ENCODE measurements around the gene CTNNB1.
"Not testable (repeated sequence)": the region's sequence is repeated elsewhere in the genome, so short reads cannot be mapped to it uniquely, and the experiment has no call there.

CTNNB1 gene

DNA sequence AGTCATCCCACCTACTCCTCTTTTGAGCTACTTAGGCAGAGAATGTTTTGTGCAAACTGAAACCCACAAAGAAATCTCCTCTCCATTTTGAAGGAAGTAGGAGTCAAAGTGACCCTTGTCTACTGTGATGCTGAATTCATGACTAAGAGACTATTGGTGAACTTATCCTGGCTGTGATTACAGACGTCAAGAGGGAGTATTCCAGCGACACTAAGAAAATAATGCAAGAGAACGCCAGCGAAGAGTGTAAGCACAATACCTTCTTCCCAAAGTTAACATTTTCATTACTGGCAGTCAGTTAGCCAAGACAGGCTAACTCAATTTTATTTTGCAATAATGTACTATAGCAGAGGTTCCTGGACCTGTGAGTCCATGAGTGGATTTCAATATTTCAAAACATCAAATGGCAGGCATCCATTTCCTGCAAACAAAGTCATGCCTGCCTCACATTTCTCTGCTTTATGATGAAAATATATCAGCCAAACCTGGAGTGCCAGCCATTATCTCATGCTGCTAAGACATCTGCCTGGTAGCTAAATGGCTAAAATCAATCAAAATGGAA is 59.0 kb downstream of the CTNNB1 start:
- DNase-seq (ENCODE audit: low read depth) = no peak

DNA sequence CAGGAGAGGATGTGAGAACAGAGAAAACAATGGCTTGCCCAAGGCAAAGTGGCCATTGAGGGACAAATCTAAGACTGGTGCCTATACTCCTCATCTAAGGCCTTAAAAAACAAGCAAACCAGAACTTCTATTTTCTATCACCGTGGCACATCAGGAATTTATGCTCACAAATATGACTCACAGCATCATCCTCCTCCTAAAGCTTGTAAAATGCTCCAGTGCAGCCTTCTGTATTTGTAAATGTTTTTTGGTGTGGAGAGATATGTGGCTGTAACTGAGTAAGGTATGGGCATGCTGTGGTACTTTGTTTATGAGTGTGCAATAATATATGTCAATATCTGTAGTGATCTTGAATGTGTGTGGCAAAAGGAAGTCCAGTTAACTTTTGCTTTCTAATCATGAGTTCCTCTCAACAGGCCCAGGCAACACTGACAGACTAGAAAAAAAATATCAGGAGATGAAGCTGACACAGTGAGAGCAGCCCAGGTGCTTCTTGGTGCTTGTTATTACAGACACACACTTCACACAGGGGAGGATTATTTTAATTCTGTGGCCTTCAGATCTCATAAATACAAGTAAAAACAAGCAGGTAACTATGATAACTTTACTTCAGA is 60.3 kb downstream of the CTNNB1 start:
- DNase-seq (ENCODE audit: low read depth) = peak; percentile 37

DNA sequence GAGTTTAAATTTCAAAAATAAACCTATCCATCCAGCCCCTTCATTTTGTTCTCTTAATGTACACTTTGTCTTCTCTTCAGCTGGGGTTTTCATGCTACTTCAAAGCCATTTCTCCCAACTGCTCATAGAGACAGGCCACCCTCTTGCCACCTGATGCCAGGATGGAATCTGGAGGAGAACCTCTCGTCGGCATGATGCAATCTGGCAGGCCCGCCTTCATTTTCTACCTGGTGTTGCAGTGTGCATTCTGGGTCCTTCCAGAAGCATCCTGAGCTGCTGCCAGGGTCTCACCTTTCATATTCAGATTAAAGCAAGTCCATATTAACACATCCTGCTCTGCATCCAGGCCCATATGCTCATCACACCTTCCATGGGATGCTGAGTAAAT is 60.8 kb downstream of the CTNNB1 start:
- DNase-seq (ENCODE audit: low read depth) = no peak

DNA sequence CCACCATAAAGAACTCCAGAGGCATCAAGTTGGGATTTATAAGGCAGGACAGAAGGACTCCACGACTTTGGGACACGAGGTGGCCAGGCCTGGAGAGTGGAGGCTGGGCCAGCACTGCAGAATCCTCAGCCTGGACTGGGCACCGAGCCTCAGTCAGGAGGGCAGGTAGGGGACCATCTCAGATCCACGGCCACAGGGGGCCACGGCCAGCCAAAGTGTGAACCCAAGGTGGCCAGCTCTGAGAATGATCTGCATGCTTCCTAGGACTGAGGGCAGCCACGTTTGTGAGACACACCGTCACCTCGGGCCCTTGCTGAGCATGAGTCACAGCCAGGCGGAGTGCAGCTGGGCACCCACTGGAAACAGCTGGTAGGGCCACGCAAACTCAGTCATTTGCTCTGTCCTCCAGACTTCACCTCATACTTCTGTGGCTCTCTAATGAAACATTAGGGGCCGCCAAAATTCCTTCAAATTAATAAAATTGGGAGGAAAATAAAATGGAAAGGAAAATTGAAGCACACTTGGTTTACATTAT is 65.8 kb downstream of the CTNNB1 start:
- no peak for DNase-seq (ENCODE audit: low read depth)

DNA sequence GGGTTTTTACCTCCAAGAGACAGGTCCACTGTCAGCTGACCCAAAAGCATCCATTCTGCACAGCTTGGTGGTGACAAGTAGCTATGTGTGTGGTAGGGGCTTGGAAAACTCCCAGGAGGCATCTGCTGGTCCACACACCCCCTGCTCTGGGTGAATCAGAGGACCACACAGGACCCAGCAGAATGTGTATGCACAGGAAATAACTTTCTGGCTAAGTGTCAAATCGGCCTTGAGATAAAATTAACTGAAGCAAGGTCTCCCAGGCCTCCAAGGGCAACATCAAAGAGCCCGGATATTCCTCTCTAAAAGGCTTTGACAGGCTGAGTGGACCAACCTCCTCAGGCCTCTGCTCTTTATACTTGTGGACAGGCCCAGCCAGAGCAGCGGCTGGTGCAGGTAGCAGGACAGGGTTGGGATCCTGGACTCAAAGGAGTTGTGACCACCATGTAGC is 66.5 kb downstream of the CTNNB1 start:
- peak; percentile 23 for DNase-seq (ENCODE audit: low read depth)

DNA sequence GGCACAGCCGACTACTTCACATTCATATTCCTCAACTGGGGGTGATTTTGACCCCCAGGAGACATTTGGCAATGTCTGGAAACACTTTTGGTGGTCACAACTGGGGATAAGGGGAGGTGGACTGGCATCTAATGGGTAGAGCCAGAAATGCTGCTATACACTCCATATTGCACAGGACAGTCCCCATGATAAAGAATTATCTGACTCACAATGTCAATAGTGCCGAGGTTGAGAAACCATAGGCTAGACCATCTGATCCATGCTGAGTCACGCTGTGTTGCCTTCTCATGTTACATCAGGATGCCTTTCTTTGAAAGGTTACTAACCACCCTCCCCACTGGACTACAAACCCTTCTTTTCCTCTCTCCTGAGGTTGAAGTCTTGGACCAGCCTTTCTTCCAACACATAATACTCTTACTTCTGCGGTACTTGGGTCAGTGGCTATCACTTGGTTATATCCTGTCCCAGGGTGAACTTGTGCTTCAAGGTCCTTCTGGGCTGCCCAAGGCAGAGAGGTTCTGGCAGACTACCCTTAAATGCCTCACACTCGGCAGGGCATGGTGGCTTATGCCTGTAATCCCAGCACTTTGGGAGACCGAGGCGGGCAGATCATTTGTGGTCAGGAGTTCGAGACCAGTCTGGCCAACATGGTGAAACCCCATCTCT is 68.8 kb downstream of the CTNNB1 start:
- DNase-seq (ENCODE audit: low read depth) = peak; percentile 73

DNA sequence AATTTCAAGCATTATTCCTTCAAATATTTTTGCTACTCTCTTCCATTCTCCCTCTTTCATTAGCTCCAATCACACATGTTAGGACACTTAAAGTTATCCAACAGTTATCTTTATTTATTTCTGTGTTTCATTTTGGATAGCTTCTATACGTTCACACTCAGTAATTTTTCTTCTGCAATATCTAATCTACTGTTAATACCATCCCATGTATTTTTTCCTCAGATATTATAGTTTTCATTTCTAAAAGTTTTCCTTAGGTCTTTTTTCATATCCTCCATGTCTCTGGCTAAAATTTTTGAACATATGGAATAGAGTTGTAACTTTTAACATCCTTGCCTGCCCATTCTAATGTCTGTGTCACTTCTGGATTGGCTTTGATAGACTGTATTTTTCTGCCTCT is 73.4 kb downstream of the CTNNB1 start:
- no peak for DNase-seq (ENCODE audit: low read depth)

DNA sequence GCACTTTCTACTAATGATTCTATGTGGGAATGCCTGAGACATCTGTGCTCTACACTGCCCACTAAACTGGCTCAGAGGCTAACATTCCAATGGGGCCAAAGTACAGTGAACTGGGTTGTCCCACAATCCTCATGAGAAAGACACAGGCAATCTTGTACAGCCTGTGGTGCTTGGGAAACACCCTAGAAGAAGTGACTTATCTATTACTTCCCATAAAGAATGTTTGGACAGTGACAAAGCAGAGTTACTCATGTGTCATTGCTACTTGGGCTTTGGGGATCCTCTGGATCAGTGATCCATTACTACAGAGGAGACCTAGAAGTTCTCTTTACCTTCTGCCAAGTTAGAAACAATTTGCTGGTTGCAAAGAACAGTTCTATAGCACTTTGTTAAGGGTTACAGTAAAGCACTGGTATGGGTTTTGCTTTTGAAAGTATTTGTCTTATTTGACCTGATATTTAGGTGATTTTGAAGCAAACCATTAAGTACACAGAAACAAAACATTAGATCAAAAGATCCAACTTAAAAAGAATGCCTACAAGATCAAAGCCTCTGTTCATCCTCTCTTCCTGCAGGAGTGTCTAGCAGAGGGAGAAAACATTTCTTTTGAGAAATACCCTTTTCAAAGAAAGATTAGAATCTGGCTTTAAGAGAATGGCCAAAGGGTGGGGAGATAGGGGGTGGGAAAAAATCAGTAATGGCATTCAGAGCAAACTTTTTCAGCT is 75.8 kb downstream of the CTNNB1 start:
- DNase-seq (ENCODE audit: low read depth) = peak; percentile 49

DNA sequence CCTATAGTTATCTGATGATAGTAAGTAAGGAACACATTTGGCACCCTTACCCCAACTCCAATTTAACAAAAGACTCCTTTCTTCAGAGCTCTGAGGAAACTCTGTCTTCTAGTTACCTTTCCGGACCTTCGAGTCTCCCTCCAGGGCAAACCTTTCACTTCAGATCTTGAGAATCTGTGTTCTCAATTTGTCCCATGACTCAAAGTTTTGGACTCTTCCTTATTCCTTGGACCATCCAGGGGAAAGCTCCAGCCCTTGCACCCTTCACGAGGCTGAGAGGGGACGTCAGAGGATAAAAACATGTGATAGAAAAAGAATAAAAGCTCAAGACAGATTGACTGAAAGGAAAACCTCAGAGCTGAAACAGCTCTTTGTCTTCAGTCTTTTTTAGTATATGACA is 76.9 kb downstream of the CTNNB1 start:
- no peak for DNase-seq (ENCODE audit: low read depth)

DNA sequence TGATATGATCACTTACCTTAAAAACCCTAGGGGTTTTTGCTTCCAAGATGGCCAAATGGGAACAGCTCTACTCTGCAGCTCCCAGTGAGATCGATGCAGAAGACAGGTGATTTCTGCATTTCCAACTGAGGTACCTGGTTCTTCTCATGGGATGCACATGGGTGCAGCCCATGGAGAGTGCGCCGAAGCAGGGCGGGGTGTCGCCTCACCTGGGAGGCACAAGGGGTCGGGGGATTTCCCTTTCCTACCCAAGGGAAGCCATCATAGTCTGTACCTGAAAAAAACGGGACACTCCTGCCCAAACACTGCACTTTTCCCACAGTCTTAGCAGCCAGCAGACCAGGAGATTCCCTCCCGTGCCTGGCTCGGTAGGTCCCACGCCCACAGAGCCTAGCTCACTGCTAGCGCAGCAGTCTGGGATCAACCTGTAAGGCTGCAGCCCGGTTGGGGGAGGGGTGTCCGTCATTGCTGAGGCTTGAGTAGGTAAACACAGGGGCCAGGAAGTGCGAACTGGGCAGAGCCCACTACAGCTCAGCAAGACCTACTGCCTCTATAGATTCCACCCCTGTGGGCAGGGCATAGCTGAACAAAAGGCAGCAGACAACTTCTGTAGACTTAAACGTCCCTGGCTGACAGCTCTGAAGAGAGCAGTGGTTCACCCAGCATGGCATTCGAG is 78.6 kb downstream of the CTNNB1 start:
- no peak for DNase-seq (ENCODE audit: low read depth)

DNA sequence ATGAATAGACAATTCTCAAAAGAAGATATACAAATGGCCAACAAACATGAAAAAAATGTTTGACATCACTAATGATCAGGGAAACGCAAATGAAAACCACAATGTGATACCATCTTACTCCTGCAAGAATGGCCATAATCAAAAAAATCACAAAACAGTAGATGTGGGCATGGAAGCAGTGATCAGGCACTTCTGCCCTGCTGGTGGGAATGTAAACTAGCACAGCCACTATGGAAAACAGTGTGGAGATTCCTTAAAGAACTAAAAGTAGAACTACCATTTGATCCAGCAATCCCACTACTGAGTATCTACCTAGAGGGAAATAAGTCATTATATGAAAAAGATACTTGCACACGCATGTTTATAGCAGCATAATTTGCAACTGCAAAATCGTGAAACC is 85.6 kb downstream of the CTNNB1 start:
- DNase-seq (ENCODE audit: low read depth) = not testable (repeated sequence)

DNA sequence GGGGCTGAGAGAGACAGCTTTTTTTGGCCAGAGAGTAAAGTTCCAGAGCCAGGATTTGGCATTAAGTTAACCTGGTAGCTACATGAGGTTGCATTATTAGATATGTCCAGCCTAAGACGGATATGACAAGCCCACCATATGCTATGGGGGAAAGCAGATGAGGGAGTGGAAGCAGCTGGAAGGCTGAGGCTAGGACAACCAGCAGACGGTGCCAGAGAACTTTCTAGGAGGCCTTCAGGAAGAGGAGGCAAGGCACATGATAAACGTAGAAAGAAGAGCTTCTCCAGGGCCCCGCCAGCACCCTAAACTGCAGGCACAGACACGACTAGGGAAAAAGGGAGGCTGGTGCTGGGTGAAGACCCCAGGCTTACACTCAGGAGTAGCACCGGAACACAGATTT is 87.0 kb downstream of the CTNNB1 start:
- DNase-seq (ENCODE audit: low read depth) = no peak

DNA sequence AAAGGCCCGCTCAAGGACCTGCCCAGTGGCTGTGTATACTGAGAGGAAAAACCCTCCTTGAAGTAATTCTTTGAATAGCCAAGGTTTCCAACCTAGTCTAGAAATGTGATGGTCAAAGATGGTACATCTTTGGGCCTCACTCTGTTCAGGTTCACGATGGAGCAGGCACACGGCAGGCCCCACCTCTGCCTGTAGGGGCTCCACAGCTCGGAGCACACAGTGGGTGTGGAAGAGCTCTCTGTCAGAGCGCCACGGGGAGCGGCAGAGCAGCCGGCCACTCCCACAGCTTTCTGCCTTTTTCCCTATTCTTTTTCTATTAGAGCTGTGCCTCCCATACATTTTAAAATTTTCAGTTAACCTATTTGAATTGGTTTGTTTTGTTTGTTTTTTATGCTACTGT is 89.5 kb downstream of the CTNNB1 start:
- no peak for DNase-seq (ENCODE audit: low read depth)

All from GM04503 (cell line).